Activated T-cell treated with anti-CD3 and anti-CD28 coated beads for 48 hours (primary cell): ENCODE results near the gene MS4A4A.

ENCODE experiments used
- DNase-seq: peaks from one replicate; pipeline ENCODE4 v3.0.0-alpha.2; 2020; ENCODE audit warnings: low read depth

MS4A4A gene

DNA sequence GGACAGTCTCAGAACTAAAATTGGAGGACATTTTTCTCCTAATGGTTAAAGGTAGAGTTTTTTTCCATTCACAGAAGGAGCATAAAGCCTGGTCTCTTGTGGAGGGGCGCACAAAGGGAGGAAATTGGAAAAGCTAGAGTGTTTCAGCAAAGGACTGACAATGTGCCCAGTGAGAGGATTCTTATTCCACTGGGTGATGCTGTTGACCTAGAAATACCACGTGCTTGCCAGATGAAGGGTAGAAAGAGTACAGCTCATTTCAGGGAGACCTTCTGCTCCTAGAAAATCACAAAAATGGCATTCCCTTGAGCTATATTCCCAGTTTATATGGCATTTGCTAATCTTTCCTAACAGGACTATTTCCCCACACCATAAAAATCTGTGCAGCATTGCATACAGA, 67.7 kb downstream of the MS4A4A start:
- no peak for DNase-seq

DNA sequence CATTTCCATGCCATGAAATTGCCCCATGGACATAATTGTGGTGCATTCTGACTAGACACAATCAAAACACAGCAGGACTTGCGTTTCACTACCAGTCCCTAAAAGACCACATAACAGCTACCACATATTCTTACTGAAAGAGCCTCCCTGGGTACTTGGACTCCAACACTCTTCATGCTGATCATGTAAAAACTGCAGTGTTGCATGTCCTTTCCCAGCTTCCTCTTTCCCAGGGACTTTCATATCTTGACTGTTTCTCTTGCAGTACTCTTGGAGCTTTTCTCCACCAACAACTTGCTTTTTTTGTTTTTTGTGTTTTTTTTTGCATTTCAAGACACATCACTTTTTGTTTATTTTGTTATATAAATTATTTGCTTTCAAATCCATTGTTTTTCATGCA, 69.5 kb downstream of the MS4A4A start:
- no peak for DNase-seq

DNA sequence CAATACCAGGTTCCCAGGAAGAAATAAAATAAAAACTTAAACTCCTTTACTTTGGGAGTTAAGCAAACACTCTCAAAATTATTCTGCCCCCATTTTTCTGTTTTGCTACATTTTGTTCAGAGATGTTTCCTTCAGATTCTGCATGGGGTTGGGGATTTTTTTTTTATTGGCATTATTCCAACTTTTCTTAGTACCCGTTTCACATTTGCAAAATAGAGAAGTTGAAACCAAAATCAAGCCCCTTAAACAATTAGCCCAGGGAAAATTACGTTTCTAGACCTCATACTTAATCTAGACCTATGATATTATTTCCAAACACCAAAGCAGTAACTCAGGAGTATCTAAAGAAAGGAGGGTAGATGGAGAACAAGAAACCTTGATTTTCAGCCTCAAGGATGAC, 77.3 kb downstream of the MS4A4A start:
- DNase-seq, result no peak
